Measurements from ENCODE around the gene SHROOM4. TPM values are rescaled to one million over a fixed set of nuclear protein-coding genes. Genes with fewer than 3 reads are reported as not detected.

Gene SHROOM4
- total and polyA plus RNA-seq, 9 of the 15 experiments (the other 6 are each of a cell fraction or from before 2014, with no cell fraction given): not detected

DNA sequence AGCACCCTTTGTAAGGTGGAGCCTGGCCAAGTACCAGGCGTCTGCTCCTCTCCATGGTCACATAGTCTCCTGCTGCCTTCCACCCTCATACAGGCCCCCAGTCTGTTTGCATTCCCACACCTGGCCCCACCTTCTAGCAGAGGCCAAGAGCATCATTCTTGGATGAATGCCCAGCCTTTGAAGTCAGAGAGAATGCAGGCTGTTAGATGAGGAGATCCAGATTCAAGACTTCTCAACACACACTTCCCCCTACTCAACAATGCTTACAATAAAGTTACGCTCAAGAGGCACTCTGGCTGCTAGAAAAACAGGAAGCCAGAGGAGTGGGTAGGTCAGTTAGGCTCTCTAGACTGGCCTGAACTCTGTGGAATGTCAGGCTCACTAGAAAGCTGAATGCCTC, 43.3 kb downstream of the SHROOM4 start:
- POLR2A ChIA-PET: interaction anchor here (1.2 kb wide), 1 partner anchor 10 kb away, joined by 3 read pairs; no protein-coding TSS in a partner anchor
- TF ChIP-seq, protein P1, sequence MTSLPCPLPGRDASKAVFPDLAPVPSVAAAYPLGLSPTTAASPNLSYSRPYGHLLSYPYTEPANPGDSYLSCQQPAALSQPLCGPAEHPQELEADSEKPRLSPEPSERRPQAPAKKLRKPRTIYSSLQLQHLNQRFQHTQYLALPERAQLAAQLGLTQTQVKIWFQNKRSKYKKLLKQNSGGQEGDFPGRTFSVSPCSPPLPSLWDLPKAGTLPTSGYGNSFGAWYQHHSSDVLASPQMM (CRISPR knock-in tag; IDR thresholded peaks at IDR 0.05): no peak
- TF ChIP-seq, protein P2, sequence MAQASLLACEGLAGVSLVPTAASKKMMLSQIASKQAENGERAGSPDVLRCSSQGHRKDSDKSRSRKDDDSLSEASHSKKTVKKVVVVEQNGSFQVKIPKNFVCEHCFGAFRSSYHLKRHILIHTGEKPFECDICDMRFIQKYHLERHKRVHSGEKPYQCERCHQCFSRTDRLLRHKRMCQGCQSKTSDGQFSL (CRISPR knock-in tag; IDR thresholded peaks at IDR 0.05): no peak
- TF ChIP-seq, protein P2 (tag; IDR thresholded peaks at IDR 0.05): no peak
- TF ChIP-seq SMARCB1 (IDR thresholded peaks at IDR 0.05; ENCODE audit: insufficient read length, low read depth): no peak
- TF ChIP-seq MTA1 (IDR thresholded peaks at IDR 0.05; ENCODE audit: borderline replicate concordance): no peak
- TF ChIP-seq ZNF41 (CRISPR knock-in tag; conservative IDR thresholded peaks at IDR 0.05): no peak
- no peak for TF ChIP-seq SMARCC2 (IDR thresholded peaks at IDR 0.05; ENCODE audit: low read depth)
- TF ChIP-seq, protein P3, sequence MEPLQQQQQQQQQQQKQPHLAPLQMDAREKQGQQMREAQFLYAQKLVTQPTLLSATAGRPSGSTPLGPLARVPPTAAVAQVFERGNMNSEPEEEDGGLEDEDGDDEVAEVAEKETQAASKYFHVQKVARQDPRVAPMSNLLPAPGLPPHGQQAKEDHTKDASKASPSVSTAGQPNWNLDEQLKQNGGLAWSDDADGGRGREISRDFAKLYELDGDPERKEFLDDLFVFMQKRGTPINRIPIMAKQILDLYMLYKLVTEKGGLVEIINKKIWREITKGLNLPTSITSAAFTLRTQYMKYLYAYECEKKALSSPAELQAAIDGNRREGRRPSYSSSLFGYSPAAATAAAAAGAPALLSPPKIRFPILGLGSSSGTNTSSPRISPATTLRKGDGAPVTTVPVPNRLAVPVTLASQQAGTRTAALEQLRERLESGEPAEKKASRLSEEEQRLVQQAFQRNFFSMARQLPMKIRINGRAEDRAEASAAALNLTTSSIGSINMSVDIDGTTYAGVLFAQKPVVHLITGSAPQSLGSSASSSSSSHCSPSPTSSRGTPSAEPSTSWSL (CRISPR knock-in tag; IDR thresholded peaks at IDR 0.05; ENCODE audit: borderline replicate concordance): no peak
- TF ChIP-seq, protein P4, sequence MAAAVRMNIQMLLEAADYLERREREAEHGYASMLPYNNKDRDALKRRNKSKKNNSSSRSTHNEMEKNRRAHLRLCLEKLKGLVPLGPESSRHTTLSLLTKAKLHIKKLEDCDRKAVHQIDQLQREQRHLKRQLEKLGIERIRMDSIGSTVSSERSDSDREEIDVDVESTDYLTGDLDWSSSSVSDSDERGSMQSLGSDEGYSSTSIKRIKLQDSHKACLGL (CRISPR knock-in tag; IDR thresholded peaks at IDR 0.05; ENCODE audit: borderline replicate concordance, poor library complexity, severe bottlenecking): no peak
- no peak for TF ChIP-seq ZNF57 (CRISPR knock-in tag; IDR thresholded peaks at IDR 0.05)
- TF ChIP-seq MYBL2 (IDR thresholded peaks at IDR 0.05; ENCODE audit: low read depth): no peak
- no peak for TF ChIP-seq MYBL2 (CRISPR knock-in tag; IDR thresholded peaks at IDR 0.05; ENCODE audit: borderline replicate concordance)
- TF ChIP-seq ZNF583 (CRISPR knock-in tag; IDR thresholded peaks at IDR 0.05): no peak
- no peak for TF ChIP-seq KLF16 (IDR thresholded peaks at IDR 0.05)
- TF ChIP-seq MBD2 (IDR thresholded peaks at IDR 0.05; ENCODE audit: borderline replicate concordance, low read depth): no peak
- TF ChIP-seq ZNF197 (CRISPR knock-in tag; IDR thresholded peaks at IDR 0.05; ENCODE audit: low read depth): no peak
- TF ChIP-seq EZH2 (IDR thresholded peaks at IDR 0.05; ENCODE audit: borderline replicate concordance, low read depth, low read length): no peak
- no peak for TF ChIP-seq SMAD1 (IDR thresholded peaks at IDR 0.05; ENCODE audit: low read depth, low read length, partially characterized antibody)
- no TSS peak for BruUV-seq (replicated peaks)
- CTCF ChIA-PET (ENCODE audit: low intra/inter-chr PET ratio): no interaction called here
- DNase-seq (ENCODE audit: extremely low read depth in 1 of 4, low spot score in 3 of 4) (no peak), ATAC-seq (no peak), FAIRE-seq (no peak)
- Histone ChIP-seq H3K9me1 (ENCODE audit: control insufficient read depth, insufficient read depth, low read length) (no peaks in the 10 kb centered on the region), H3K4me1 (replicated peaks in 1 of 2; ENCODE audit: control insufficient read depth in 2 of 2, insufficient read depth in 2 of 2, low read length in 2 of 2) (no peaks in the 10 kb centered on the region), H3K9ac (ENCODE audit: insufficient read depth in 1 of 2, low read depth in 2 of 2, low read length in 2 of 2) (no peak overlapping the region), H4K20me1 (replicated peaks; ENCODE audit: control insufficient read depth, insufficient read depth, low read length) (no peaks in the 10 kb centered on the region), H3K4me2 (ENCODE audit: insufficient read depth, low read length) (no peak overlapping the region), H3K36me3 (ENCODE audit: control insufficient read depth, insufficient read depth, low read length) (no peaks in the 10 kb centered on the region), H3K4me3 (no peak overlapping the region), H3K27me3 (ENCODE audit: control insufficient read depth in 2 of 2, insufficient read depth in 2 of 2, low read length in 2 of 2) (no peaks in the 10 kb centered on the region), H3K9me3 (replicated peaks; ENCODE audit: control insufficient read depth, insufficient read depth, low read depth, low read length) (no peaks in the 10 kb centered on the region), H3K27ac (ENCODE audit: extremely low read depth, low read depth, low read length) (no peak overlapping the region), H3K79me2 (ENCODE audit: control insufficient read depth, insufficient read depth, low read length) (no peaks in the 10 kb centered on the region), H2AFZ (ENCODE audit: low read depth, low read length) (no peak overlapping the region)
- intact Hi-C loops (cut with micrococcal nuclease) (no loop called here), in situ Hi-C loops (cut with MboI) (no loop called here)
- WGBS (ENCODE audit: insufficient coverage, low coverage, missing lambda C conversion rate): 0% methylated on average over 2 of the region's 2 CpGs

All from K562 (cell line).